Activated CD4-positive, alpha-beta T cell treated with anti-CD3 and anti-CD28 coated beads for 1 hour (primary cell): ENCODE measurements around the gene DIRAS3.
"Not testable (repeated sequence)": the region's sequence is repeated elsewhere in the genome, so short reads cannot be mapped to it uniquely, and the experiment has no call there.

ENCODE experiments used
- DNase-seq: peaks from one replicate; pipeline ENCODE4 v3.0.0-alpha.2; 2020

DIRAS3 gene, protein sequence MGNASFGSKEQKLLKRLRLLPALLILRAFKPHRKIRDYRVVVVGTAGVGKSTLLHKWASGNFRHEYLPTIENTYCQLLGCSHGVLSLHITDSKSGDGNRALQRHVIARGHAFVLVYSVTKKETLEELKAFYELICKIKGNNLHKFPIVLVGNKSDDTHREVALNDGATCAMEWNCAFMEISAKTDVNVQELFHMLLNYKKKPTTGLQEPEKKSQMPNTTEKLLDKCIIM

DNA sequence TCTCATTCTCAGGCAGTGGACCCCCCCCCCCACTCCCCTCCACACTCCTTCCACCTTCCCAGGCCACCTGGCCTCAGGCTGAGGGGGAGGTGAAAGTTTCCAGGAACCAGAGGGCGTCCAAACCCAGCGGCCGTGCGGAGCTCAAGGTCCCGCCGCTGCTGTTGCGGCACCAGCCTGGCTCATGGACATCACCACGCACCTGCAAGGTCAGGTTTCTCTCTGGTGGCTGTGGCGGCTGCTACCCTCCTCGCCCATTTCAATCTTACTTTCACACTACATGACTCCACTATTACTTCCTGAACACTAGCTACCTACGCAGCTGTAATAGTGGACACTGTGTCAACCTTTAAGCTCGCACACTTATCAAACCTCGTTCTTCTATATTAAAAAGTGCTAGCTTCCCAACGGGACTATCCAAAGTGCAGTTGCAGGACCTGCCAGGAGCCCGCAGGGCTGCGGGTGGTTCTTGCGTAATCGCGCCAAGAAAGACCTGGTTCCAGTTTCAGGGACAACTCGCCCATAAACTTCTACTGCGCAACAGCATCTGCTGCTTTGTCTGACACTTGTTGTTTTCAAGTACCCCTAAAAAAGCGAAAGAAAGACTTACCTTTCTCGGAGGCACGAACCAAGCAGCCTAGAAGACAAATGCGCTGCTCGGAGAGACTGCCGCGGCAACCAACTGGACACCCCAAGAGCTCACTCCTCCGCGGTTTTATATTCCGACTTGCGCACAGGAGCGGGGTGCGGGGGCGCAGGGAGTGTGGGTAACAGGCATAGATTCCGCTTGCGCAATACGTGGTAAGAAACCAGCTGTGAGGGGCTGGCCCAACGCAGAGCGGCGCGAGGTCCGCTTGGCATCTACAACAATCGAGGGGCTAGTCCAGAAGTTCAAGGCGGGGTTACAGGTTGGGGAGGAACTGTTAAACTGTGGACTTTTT, at the start of gene DIRAS3:
DIRAS3 (minus strand) TSS at position 687 of the 938 bp plus-strand sequence. CDS start 3,330 bp downstream, outside the sequence.
- DNase-seq, result no peak

DNA sequence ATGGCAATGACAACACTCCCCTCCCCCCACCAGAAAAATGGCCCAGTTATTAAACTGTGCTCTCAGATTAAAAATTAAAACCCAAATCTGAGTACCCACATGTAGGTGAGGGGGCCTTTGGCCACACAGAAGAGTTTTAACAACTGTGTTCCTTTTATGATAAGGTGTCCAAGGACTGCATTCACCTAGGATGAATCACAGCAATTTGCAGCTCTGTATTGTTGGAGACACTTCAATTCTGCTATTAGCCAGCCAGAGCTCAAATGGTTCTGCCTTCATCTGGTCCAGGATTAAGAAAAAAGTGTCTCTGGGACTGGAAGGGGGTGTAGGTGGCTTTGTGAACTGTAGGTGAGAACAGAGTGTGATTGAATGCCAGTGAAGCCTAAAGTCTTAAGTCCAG, 43.3 kb upstream of the DIRAS3 start:
- no peak for DNase-seq

DNA sequence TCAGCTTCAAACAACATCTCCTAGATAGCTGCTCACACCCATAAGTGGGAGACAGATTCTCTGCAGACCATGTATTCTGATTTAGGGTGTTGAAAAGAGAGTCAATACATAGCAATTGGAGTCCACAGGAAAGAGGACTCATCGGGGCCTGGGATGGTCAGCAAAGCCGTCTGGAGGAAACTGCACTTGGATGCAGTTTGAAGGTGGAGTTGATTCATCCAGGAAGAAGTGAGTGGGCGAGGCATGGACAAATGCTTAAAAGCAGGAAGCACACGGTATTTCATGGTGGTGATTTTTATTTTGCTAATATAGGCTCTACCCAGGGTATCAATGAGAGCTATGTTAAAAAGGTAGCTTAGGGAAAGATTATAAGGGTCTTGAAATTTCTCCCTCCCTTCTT, 36.8 kb upstream of the DIRAS3 start:
- no peak for DNase-seq

DNA sequence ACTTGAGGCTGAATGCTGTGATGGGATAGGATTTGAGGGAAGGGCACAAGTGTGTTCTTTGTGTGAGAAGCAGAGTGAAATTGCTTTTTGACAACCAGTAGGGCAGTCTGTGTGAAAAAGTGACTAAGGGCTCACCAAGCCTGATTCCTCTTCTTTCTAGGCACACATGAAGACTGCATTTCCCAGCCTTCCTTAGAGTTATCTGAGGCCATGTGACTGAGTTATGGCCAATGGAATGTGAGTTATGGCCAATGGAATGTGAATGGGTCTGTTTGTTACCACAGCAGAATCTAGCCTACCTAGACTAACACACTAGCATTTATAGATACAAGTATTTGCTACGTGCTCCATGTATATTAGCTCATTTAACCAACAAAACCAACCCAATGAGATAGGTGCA, 35.3 kb upstream of the DIRAS3 start:
- no peak for DNase-seq

DNA sequence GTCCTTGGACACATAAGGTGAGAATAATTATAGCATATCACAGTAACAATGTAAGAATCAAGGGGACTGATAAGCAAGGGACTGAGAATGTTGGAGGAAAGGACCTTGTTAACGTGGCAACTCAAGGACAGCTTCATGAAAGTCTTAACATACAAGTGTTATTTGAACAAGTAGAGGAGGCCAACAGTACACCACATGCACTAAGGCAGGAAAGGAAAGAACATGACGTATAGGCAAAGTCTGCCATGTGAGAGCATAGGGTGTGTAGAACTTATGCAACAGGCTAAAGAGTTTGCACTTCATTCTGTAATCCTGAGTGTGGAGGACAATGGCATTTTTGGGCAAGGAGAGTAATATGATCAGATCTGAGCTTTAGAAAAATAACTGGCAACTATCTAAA, 33.3 kb upstream of the DIRAS3 start:
- DNase-seq, result no peak

DNA sequence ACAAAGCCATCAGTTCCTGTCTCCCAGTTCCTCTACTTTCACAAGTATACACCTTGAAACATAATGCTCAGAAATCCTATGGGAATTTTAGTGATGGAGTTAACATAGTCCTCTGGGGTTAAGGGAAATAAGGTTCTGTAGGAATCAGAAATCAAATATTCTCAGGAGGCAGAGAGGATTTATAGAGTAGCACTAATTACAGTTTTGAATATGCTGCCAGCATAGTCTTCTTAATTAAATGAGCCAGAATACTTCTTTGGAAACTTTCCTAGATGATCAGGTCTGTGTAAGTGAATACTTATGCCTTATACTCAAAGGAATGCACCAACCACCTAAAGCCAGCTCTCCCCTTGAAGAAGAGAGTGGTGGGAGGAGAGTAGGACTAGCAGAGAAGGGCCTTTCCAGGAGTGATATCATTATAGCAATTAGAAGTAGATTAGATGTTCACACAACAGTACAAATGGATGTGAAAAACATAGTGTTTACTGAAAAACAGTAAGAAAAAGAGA, 31.4 kb upstream of the DIRAS3 start:
- no peak for DNase-seq

DNA sequence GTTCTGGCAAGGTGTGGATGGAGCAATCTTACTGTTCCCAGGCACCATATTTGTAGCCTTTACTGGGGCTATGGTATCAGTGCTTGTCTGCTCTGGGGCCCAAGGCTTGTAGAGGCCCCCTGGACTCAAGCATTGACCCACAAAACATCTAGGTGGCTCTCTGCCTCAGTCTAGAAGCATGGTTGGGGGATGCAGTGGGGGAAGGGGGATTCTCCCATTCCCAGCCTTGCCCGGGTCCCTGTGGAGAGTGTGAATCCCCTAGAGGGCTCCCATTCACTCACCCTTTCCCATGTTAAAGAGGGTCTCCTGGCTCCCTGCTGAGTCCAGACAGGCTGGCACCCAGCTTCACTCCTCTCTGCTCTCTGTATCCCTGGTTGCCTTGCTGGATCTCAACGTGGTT, 28.2 kb upstream of the DIRAS3 start:
- no peak for DNase-seq

DNA sequence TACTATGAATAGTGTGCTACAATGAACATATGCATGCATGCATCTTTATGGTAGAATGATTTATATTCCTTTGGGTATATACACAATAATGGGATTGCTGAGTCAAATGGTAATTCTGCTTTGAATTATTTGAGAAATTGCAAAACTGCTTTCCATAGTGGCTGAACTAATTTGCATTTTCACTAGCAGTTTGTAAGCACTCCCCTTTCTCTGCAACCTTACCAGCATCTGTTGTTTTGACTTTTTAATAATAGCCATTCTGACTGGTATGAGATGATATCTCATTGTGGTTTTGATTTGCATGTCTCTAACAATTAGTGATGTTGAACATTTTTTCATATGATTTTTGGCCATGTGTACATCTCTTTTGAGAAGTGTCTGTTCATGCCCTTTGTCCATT, 24.0 kb upstream of the DIRAS3 start:
- no peak for DNase-seq

DNA sequence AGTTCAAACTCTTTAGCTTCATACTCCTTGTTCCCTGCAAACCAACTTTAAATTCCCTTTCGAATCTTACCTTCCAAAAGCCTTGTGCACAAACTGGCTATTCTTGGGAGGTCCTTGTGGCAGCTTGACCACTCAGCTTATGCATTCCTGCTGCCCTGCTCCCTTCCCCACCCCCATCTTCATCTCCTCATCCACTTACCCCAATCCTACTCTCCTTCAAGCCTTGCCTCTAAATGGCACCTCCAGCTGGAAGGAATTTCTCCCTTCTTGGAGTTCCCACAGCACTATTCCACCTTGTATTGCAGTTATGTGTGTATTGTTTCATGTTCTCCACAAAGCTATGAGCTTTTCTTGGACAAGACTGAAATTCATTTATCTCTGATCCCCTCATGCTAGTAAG, 15.3 kb upstream of the DIRAS3 start:
- no peak for DNase-seq

DNA sequence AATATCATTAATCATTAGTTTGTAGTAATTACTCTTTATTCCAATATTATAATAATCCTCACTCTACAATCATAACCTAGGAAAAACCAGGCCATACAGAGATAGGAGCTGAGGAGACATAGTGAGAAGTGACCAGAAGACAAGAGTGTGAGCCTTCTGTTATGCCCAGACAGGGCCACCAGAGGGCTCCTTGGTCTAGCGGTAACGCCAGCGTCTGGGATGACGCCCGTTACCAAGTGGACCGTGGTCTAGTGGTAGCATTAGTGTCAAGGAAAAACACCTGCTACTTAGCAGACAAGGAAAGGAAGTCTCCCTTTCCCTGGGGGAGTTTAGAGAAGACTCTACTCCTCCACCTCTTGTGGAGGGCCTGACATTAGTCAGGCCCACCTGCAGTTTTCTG, 7.6 kb upstream of the DIRAS3 start:
- DNase-seq, result not testable (repeated sequence)

DNA sequence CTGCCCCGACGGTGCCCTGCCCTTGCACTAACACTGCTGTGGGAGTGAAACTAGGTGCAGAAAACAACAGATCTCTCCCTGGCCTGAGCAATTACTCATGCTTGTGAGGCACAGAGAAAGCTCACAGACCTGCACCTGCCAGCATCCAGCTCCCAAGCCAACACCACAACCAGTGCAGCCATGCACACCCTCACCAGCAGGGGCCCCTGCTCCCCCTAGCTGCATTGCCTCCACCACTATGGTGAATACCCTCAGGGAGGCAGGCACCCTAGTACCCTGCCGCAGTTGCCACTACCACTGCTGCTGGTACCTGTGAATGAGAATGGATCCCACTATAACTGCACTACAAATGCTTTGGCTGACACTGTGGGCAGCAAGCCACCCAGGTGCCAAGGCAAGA, 7.1 kb upstream of the DIRAS3 start:
- no peak for DNase-seq

DNA sequence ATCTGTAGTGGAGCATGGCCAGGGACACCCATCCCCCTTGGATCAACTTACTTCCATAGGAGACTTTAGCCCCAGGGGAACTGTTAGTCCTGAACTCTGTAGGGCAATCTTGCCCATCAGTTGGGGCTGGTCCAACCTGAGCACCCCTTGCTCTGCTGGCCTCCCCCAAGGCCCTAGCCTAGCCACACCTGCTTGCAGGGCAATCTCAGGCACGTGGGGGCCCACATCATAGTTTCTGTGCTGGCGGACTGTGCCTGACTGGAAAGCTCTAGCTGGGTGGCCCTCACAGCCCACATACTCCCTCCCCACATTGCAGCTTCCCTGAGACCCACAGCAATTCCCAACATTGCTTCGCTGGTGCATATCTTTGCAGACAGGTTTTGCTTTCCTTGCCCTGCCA, 6.6 kb upstream of the DIRAS3 start:
- no peak for DNase-seq

DNA sequence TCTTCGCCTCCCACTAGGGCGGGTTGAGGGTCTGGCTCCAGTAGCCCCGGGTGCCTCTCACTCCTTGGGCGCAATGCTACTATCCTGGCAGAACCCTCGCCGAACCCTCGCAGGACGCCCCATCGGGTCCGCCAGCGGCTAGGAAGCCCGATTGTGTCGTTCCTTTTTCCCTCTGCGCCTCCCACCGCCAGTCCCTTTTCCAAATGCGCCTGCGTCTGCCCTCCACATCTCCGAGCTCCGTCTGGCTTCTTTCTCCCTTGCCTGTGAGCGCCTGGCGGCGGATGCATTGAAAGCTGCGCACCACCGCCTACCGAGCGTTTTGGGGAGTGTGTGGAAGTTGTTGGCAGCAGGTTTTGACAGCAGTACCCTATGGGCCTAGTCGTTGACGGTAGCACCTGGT, 1.0 kb upstream of the DIRAS3 start:
- DNase-seq, result no peak

DNA sequence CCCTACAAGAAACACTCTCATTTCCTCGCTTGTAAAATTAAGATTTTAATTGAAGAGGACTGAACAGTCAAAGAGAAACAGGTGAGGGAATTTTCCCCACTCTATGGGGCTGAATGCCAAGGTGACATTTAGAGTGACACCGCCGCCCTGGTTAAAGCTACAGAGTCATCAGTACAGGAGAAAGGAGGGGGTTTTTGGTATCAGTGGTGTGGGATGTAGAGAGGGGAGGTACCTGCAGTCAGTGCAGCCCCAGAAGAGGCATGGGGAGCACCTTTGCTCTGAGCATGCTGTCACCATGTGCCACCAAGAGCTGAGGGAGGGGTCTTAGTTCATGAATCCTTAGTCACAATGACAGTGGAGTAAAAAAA, 2.8 kb downstream of the DIRAS3 start:
- DNase-seq, result no peak

DNA sequence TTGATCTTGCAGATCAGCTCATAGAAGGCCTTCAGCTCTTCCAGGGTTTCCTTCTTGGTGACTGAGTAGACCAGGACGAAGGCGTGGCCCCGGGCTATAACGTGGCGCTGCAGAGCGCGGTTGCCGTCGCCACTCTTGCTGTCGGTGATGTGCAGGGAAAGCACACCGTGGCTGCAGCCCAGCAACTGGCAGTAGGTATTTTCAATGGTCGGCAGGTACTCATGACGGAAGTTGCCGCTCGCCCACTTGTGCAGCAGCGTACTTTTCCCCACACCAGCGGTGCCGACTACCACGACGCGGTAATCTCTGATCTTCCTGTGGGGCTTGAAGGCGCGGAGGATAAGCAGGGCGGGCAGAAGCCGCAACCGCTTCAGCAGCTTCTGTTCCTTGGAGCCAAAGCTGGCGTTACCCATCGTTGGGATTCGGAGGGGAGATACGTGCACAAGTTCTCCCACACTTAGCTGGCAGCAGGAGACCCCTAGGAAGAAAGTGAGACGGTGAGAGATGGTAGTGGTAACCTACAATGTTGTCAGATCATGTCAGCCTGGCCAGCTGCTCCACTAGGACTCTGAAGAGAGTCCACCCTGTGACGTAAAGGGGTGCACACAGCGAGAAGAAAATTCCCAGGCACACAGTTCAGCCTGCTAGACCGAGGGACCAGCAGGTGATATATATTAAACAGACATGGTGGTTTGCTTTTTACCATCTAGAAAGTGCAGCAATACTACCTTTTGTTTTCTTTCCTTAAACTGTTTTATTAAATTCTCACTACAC, 3.4 kb downstream of the DIRAS3 start:
- DNase-seq, result no peak

DNA sequence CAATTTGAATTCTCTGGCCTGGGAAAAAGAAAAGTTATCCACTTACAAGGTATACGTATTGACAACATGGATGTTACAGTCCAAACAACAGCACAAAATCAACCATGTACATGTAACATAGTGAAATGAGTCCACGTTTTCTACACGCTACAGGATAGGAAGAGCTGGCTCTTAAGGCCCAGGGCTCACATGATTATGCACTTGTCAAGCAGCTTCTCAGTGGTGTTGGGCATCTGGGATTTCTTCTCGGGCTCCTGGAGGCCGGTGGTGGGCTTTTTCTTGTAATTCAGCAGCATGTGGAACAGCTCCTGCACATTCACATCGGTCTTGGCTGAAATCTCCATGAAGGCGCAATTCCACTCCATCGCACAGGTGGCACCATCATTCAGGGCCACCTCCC, 4.0 kb downstream of the DIRAS3 start:
- DNase-seq, result no peak

DNA sequence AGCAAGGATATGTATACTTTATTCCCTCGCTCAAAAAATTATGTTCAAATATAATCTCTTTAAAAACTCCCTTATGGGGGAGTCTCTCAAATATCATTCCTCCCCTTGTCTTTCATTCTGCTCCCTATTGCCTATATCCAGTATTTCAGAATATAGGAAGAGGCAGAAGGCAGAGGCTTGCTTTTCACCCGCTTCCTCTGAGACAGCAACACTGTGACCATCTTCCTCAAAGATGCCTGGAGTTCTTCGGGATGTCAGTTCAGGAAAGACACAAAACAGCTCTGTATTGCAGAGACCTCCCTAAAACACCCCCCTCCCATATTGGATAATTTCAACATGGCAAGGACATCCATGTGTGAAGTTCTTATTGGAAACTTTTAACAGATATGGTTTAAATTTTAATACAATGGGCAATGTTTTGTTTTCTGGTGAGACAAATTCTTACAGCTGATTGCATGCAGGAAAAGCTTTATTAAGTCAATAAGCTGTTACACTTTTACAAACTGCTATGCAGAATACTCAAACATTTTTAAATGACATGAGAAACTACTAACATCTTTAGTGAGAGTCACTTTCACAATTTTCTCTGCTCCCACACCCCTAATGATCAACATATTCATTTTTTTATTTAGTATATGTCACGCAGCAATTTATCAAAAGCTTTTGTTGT, 4.8 kb downstream of the DIRAS3 start:
- DNase-seq, result no peak

DNA sequence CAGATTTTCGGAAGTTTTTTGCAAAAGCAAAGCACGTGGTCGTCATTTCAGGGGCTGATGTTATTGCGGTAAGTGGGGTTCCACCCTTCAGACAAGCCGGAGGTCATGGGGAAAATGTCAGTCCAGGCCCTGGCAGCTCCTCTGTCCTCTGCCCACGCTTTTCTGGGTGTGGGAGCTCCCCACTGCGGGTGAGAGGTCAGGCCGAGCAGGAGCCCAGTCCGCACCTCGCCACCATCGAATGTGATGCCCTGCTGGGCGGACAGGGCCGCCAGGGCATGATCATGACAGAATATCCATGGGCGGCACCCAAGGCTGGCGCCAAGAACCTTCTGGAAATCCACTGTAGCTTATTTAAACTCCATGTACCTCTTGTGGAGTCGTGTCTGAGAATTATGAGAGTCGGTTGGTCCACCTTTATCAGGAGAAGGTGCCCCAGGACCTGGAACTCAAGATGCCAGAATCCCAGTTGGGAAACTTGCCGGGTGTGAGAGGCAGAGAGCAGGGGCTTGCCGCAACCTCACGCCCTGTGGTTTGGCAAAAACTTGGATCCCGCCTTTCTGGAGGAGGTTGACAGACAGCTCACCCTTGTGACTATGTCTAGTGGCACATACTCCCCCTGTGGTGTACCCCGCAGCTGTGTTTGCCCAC, 6.9 kb downstream of the DIRAS3 start:
- no peak for DNase-seq

DNA sequence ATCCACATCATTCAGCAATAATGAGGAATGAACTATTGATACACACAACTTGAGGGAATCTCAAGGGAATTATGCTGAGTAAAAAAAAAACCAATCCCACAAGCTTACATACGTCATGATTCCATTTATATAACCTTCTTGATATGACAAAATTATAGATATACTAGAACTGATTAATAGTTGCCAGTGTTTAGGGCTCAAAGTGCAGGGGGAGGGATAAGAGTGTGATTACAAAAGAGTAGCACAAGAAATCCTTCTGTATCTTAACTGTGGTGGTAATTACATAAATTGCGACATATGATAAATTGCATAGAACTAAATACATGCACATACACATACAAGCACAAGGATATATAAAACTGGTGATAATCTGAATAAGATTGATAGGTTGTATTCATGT, 13.5 kb downstream of the DIRAS3 start:
- DNase-seq, result no peak

DNA sequence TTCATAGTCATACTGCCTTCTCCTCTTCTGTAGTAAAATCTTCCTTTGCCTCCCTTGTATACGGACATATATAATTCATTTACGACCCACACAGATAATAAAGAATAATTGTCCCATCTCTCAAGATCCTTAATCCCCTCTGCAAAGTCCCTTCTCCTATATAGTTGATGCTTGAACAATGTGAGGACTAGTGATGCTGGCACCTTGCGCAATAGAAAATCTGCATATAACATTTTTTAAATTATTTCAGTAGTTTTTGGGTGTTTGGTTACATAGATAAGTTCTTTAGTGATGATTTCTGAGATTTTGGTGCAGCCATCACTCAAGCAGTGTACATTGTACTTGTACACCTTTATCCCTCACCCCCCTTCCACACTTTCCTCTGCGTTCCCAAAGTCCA, 21.0 kb downstream of the DIRAS3 start:
- DNase-seq, result no peak

DNA sequence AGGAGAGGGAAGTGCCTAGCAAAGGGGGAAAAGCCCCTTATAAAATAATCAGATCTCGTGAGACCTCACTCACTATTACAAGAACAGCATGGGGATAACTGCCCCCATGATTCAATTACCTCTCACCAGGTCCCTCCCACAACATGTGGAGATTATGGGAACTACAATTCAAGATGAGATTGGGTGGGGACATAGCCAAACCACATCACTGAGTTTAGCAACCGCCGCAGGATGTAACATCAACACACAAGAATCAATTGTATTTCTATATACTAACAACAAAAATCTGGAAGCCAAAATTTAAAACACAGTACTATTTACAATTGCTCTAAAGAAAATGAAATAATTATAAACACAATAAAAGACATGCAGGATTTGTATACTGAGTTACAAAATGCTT, 21.9 kb downstream of the DIRAS3 start:
- no peak for DNase-seq

DNA sequence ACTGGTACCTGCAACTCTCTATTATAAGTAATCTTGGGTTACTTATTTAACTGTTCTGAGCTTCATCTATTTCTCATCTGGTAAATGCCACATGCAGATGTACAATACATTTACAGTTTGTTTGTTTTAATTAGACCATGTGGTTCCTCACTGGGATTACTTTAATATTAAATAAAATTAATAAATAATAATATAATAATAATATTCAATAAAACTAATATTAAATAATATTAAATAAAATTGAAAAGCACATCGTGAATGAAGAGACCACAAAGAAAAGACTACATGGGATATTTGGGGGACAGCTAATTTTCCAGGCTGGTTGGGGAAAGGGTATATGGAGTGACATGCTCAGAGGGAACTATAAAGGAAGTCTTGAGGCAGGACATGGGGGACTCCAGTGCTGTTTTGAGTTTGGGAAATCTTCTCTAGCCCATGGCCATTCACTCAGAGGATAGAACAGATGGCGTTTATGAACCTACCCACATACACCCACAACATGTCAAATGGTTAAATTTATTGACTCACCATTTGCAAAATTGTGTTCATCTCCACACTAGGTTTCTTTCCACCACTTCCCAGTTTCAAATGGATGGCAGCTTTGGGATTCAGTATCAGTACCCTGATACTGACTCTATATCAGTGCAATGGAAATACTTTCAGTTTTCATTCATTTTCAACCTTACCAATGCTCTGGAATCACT, 25.6 kb downstream of the DIRAS3 start:
- DNase-seq, result no peak
